PFSK-1 (cell line): ENCODE data around the gene CUX1.

Source experiments
- FOXP2 ChIP-seq: optimal IDR thresholded peaks from 2 replicates; pipeline ENCODE3; 2011; ENCODE audit warnings: borderline replicate concordance, control low read depth, inconsistent platforms; ENCODE audit not compliant: insufficient read depth; ENCODE audit errors: extremely low read length, extremely low read depth
- POLR2AphosphoS5 ChIP-seq: IDR thresholded peaks from 2 replicates; pipeline ENCODE4 v1.6.1; 2012; ENCODE audit warnings: low read depth, mild to moderate bottlenecking, control low read depth, low read length, moderate library complexity
- SIN3A ChIP-seq: IDR thresholded peaks from 2 replicates; pipeline ENCODE4 v1.6.1; 2012; ENCODE audit warnings: mild to moderate bottlenecking, low read length, moderate library complexity, borderline replicate concordance; ENCODE audit not compliant: insufficient read depth
- TAF1 ChIP-seq: IDR thresholded peaks from 2 replicates; pipeline ENCODE4 v1.6.1; 2012; ENCODE audit warnings: low read length, control low read depth, borderline replicate concordance; ENCODE audit not compliant: insufficient read depth
- TF ChIP-seq, protein P1 (sequence below), 2 experiments: IDR thresholded peaks; 2 replicates each; pipeline versions ENCODE4 v1.6.1 to v1.8.0; 2011 to 2012; ENCODE audit warnings: low read depth in 2 of 2, low read length in 2 of 2, control low read depth in 1 of 2, inconsistent platforms in 1 of 2, mild to moderate bottlenecking in 1 of 2, moderate library complexity in 1 of 2; ENCODE audit not compliant: insufficient read depth in 1 of 2

The CUX1 gene

GRCh38 chr7:102077081-102077480 lies 259.7 kb downstream of the CUX1 start:
- TF ChIP-seq SIN3A = no peak
- no peak for TF ChIP-seq FOXP2
- TF ChIP-seq POLR2AphosphoS5 = no peak
- TF ChIP-seq, protein P1, sequence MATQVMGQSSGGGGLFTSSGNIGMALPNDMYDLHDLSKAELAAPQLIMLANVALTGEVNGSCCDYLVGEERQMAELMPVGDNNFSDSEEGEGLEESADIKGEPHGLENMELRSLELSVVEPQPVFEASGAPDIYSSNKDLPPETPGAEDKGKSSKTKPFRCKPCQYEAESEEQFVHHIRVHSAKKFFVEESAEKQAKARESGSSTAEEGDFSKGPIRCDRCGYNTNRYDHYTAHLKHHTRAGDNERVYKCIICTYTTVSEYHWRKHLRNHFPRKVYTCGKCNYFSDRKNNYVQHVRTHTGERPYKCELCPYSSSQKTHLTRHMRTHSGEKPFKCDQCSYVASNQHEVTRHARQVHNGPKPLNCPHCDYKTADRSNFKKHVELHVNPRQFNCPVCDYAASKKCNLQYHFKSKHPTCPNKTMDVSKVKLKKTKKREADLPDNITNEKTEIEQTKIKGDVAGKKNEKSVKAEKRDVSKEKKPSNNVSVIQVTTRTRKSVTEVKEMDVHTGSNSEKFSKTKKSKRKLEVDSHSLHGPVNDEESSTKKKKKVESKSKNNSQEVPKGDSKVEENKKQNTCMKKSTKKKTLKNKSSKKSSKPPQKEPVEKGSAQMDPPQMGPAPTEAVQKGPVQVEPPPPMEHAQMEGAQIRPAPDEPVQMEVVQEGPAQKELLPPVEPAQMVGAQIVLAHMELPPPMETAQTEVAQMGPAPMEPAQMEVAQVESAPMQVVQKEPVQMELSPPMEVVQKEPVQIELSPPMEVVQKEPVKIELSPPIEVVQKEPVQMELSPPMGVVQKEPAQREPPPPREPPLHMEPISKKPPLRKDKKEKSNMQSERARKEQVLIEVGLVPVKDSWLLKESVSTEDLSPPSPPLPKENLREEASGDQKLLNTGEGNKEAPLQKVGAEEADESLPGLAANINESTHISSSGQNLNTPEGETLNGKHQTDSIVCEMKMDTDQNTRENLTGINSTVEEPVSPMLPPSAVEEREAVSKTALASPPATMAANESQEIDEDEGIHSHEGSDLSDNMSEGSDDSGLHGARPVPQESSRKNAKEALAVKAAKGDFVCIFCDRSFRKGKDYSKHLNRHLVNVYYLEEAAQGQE (IDR thresholded peaks at IDR 0.05; ENCODE audit: insufficient read depth in 1 of 2, low read depth in 2 of 2, low read length in 2 of 2) = no peak
- no peak for TF ChIP-seq TAF1

- TF ChIP-seq SIN3A (no peak), FOXP2 (no peak), POLR2AphosphoS5 (no peak), TAF1 (no peak)
- TF ChIP-seq, protein P1 (IDR thresholded peaks at IDR 0.05; ENCODE audit: insufficient read depth in 1 of 2, low read depth in 2 of 2, low read length in 2 of 2) = no peak
These were observed 262.0 kb downstream of the CUX1 start for GRCh38 chr7:102079140-102080018.

DNA sequence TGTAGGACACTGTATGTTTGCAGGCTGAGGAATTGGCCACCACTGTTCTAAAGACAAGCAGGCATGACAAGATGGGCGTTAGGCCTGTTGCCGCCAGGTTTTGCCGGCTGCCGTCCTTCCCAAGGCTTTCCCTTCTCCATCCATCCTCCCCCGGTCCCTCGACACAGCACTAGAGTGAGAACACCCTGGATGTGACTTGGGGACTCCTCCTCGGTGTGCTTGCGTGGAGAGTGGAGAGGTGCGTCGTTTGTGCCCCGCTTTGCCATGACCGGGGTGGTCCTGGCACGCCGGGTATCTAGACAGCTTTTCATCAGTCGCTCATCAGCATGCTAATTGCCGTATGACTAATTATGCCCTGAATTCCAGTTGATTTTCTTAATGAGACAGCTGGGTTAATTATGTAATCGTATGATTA lies 262.6 kb downstream of the CUX1 start:
- TF ChIP-seq POLR2AphosphoS5 (no peak), FOXP2 (no peak), TAF1 (no peak), SIN3A (no peak)
- TF ChIP-seq, protein P1 (IDR thresholded peaks at IDR 0.05; ENCODE audit: insufficient read depth in 1 of 2, low read depth in 2 of 2, low read length in 2 of 2) = no peak

DNA sequence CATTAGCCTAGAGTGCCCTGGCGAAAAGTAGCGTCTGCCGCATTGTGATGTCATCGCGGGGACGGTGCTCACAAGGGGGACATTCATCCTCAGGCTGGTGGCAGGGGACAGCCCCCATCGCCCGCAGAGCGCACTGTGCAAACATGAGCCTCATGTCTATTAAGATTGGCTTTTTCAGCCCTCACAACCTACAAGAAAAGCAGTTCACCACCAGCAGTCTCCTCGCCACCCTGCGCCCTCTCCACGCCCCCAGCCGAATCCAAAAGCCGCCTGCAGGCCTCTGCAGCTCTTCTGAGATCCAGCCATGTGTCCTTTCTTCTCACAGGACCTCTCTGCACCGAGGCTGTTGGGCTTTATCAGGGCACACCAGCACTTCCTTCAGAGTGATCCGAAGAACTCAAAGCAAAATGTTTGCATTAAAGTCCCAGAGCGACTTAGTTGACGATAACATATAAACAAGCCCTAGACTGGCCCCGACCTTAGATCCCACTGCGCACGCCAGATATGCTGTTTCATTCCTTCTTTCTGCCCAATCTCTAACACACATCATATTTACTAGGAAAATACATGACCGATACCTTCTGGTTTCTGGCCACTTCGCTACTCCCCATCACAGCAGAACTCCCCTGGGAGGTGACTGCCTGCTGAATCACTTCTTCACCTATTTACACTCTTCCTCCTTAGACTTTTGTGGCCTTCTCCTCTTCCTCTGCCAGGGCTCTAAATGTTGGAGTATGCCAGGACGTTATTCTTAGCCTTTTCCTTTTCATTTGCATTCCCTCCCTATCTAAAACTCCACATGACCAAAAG lies 263.2 kb downstream of the CUX1 start:
- TF ChIP-seq SIN3A (no peak), FOXP2 (no peak), TAF1 (no peak), POLR2AphosphoS5 (no peak)
- TF ChIP-seq, protein P1 (IDR thresholded peaks at IDR 0.05; ENCODE audit: insufficient read depth in 1 of 2, low read depth in 2 of 2, low read length in 2 of 2) = no peak
